Trophoblast cell (in vitro differentiated cells and primary cell): ENCODE results near the gene CACNA1B.

Experiments used
- DNase-seq, 2 donors: peaks; one replicate each; pipeline ENCODE4 v3.0.0-alpha.2; 2016
- H2AFZ ChIP-seq: 2 replicates; pipeline ENCODE4 v1.6.1; 2013; ENCODE audit warnings: low read length, moderate library complexity, mild to moderate bottlenecking; ENCODE audit not compliant: insufficient read depth, poor library complexity
- H2AK5ac ChIP-seq: 2 replicates; pipeline ENCODE4 v1.6.1; 2013; ENCODE audit warnings: mild to moderate bottlenecking, low read length
- H2BK120ac ChIP-seq: 2 replicates; pipeline ENCODE4 v1.6.1; 2013; ENCODE audit warnings: low read length, mild to moderate bottlenecking, moderate library complexity; ENCODE audit not compliant: insufficient read depth, poor library complexity
- H2BK12ac ChIP-seq: 2 replicates; pipeline ENCODE4 v1.6.1; 2013; ENCODE audit warnings: mild to moderate bottlenecking, low read length, moderate library complexity
- H2BK5ac ChIP-seq: 2 replicates; pipeline ENCODE4 v1.6.1; 2013; ENCODE audit warnings: low read length, low read depth, moderate library complexity, mild to moderate bottlenecking; ENCODE audit not compliant: poor library complexity
- H3K14ac ChIP-seq: 2 replicates; pipeline ENCODE4 v1.6.1; 2013; ENCODE audit warnings: mild to moderate bottlenecking, low read length
- H3K18ac ChIP-seq: 2 replicates; pipeline ENCODE4 v1.6.1; 2013; ENCODE audit warnings: mild to moderate bottlenecking, low read length
- H3K23ac ChIP-seq: 2 replicates; pipeline ENCODE4 v1.6.1; 2013; ENCODE audit warnings: low read length
- H3K27ac ChIP-seq: 2 replicates; pipeline ENCODE4 v1.5.1; 2013; ENCODE audit warnings: low read depth, mild to moderate bottlenecking, inconsistent platforms, low read length, moderate library complexity
- H3K27me3 ChIP-seq: 2 replicates; pipeline ENCODE4 v1.6.1; 2013; ENCODE audit warnings: inconsistent platforms, mild to moderate bottlenecking, low read length, moderate library complexity; ENCODE audit not compliant: insufficient read depth
- H3K36me3 ChIP-seq, 2 experiments: 1 replicate in 1 of 2; 2 replicates in 1 of 2; pipeline ENCODE4 v1.6.1; 2013; ENCODE audit warnings: low read length in 2 of 2, mild to moderate bottlenecking in 2 of 2, moderate library complexity in 1 of 2; ENCODE audit not compliant: insufficient read depth in 2 of 2, control insufficient read depth in 1 of 2
- H3K4ac ChIP-seq: 2 replicates; pipeline ENCODE4 v1.6.1; 2013; ENCODE audit warnings: low read depth, mild to moderate bottlenecking, low read length, moderate library complexity
- H3K4me1 ChIP-seq, 2 experiments: 1 replicate in 1 of 2; 2 replicates in 1 of 2; pipeline ENCODE4 v1.6.1; 2013; ENCODE audit warnings: low read length in 2 of 2, mild to moderate bottlenecking in 2 of 2, moderate library complexity in 1 of 2; ENCODE audit not compliant: insufficient read depth in 2 of 2, control insufficient read depth in 1 of 2
- H3K4me2 ChIP-seq: 2 replicates; pipeline ENCODE4 v1.6.1; 2013; ENCODE audit warnings: inconsistent platforms, mild to moderate bottlenecking, low read length, moderate library complexity
- H3K4me3 ChIP-seq: 2 replicates; pipeline ENCODE4 v1.5.1; 2013; ENCODE audit warnings: mild to moderate bottlenecking, low read depth, low read length, inconsistent platforms
- H3K79me1 ChIP-seq: one replicate; pipeline ENCODE4 v1.6.1; 2013; ENCODE audit warnings: low read length
- H3K79me2 ChIP-seq: 2 replicates; pipeline ENCODE4 v1.6.1; 2013; ENCODE audit warnings: low read length, mild to moderate bottlenecking; ENCODE audit not compliant: control insufficient read depth, insufficient read depth, poor library complexity
- H3K9ac ChIP-seq: 2 replicates; pipeline ENCODE4 v1.6.1; 2013; ENCODE audit warnings: mild to moderate bottlenecking, low read length
- H3K9me3 ChIP-seq: 2 replicates; pipeline ENCODE4 v1.6.1; 2013; ENCODE audit warnings: low read depth, mild to moderate bottlenecking, control low read depth, inconsistent platforms, low read length; ENCODE audit not compliant: insufficient read depth
- H4K12ac ChIP-seq: 2 replicates; pipeline ENCODE4 v1.6.1; 2013; ENCODE audit warnings: low read depth, mild to moderate bottlenecking, low read length, moderate library complexity
- H4K8ac ChIP-seq: 2 replicates; pipeline ENCODE4 v1.6.1; 2013; ENCODE audit warnings: low read depth, mild to moderate bottlenecking, low read length, moderate library complexity
- H4K91ac ChIP-seq: one replicate; pipeline ENCODE4 v1.6.1; 2013; ENCODE audit warnings: low read depth, mild to moderate bottlenecking, low read length, moderate library complexity
- WGBS: extraction: QIAGEN DNeasy Blood & Tissue Kit; methylation state at CpG from one replicate; pipeline ENCODE4 v1.1.7; 2013; ENCODE audit warnings: missing lambda C conversion rate; ENCODE audit not compliant: insufficient read length, insufficient coverage; ENCODE audit errors: extremely low coverage; 5-methylcytosine and 5-hydroxymethylcytosine counted together

CACNA1B gene

DNA sequence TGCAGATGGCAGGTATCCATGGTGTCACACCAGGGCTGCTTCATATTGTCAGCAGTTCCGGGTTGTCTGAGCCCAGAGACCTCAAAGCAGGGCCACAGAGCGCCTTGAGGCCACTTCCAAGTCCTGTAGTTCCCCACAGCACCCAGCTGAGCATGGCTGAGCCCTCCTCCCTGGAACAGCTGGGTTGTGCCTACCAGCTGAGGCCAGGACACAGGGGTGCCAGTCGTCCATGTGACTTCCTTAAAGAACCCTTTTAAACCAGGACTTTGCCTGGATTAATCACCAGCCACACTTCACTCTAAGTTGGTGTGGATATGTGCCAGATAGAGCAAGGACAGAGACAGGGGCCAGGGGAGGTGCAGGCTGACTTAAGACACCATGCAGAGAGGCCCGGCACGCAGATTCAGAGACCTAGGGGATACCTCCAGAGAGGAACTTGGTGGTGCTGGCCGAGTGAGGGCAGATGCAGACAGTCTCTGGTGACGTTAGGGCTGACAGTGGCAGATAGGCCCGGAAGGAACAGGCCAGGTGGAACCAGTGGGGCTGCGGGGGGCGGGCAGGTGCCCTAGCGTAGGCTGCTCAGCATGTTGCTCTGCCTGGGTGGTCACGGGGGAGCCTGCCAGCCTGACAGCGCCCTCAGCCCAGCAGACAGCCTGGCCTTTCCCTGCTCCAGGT, 142.7 kb downstream of the CACNA1B start:
- no peak overlapping the region for H2AK5ac ChIP-seq
- no peak overlapping the region for H4K12ac ChIP-seq
- H4K91ac ChIP-seq = no peak overlapping the region
- H3K4me3 ChIP-seq = no peak overlapping the region
- H2AFZ ChIP-seq = no peak overlapping the region
- H3K36me3 ChIP-seq = no peaks in the 10 kb centered on the region
- no peak overlapping the region for H3K4me2 ChIP-seq
- H3K27me3 ChIP-seq = peaks cover 24% of the 10 kb centered on the region
- H3K9me3 ChIP-seq = peaks cover 24% of the 10 kb centered on the region
- no peak overlapping the region for H2BK120ac ChIP-seq
- H3K79me1 ChIP-seq = no peaks in the 10 kb centered on the region
- H3K23ac ChIP-seq = no peak overlapping the region
- H3K4ac ChIP-seq = no peak overlapping the region
- no peak overlapping the region for H4K8ac ChIP-seq
- no CpG with 5 or more reads among the region's 13 CpGs for WGBS
- H3K14ac ChIP-seq = no peak overlapping the region
- no peak overlapping the region for H3K9ac ChIP-seq
- no peak overlapping the region for H2BK5ac ChIP-seq
- no peak overlapping the region for H2BK12ac ChIP-seq
- no peaks in the 10 kb centered on the region for H3K79me2 ChIP-seq
- no peak for DNase-seq
- peaks cover 4 to 5% of the 10 kb centered on the region in 2 experiments for H3K4me1 ChIP-seq
- H3K27ac ChIP-seq = no peak overlapping the region
- no peak overlapping the region for H3K18ac ChIP-seq

DNA sequence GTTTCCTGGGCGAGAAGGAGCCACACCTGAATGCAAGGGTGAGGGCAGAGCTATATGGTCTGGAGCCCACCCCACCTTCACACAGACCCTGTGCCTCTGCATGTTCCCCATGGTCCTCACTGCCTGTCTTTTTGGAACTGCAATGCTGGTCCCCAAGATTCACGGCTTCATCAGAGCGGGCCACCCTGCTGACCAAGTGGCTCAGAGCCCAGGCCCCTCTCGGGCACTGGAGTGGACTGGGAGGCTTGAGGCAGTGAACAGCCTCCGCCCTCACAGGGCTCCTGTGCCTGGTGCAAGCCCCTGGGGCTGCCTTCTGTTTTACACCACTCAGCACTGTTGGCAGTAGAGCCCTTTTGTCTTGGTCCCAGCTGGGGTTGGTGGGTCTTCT, 143.2 kb downstream of the CACNA1B start:
- Histone ChIP-seq H4K12ac (no peak overlapping the region), H2AK5ac (no peak overlapping the region), H3K27ac (no peak overlapping the region), H3K9me3 (peaks cover 28% of the 10 kb centered on the region), H2BK12ac (no peak overlapping the region), H3K4me1 (peaks cover 4 to 5% of the 10 kb centered on the region in 2 experiments), H4K8ac (no peak overlapping the region), H3K79me2 (no peaks in the 10 kb centered on the region), H3K79me1 (no peaks in the 10 kb centered on the region), H4K91ac (no peak overlapping the region), H3K36me3 (no peaks in the 10 kb centered on the region), H3K23ac (no peak overlapping the region), H3K9ac (no peak overlapping the region), H3K4ac (no peak overlapping the region), H2AFZ (no peak overlapping the region), H2BK5ac (no peak overlapping the region), H2BK120ac (no peak overlapping the region), H3K4me3 (no peak overlapping the region), H3K14ac (no peak overlapping the region), H3K4me2 (no peak overlapping the region), H3K27me3 (peaks cover 24% of the 10 kb centered on the region), H3K18ac (no peak overlapping the region)
- no CpG with 5 or more reads among the region's 5 CpGs for WGBS
- DNase-seq = no peak

DNA sequence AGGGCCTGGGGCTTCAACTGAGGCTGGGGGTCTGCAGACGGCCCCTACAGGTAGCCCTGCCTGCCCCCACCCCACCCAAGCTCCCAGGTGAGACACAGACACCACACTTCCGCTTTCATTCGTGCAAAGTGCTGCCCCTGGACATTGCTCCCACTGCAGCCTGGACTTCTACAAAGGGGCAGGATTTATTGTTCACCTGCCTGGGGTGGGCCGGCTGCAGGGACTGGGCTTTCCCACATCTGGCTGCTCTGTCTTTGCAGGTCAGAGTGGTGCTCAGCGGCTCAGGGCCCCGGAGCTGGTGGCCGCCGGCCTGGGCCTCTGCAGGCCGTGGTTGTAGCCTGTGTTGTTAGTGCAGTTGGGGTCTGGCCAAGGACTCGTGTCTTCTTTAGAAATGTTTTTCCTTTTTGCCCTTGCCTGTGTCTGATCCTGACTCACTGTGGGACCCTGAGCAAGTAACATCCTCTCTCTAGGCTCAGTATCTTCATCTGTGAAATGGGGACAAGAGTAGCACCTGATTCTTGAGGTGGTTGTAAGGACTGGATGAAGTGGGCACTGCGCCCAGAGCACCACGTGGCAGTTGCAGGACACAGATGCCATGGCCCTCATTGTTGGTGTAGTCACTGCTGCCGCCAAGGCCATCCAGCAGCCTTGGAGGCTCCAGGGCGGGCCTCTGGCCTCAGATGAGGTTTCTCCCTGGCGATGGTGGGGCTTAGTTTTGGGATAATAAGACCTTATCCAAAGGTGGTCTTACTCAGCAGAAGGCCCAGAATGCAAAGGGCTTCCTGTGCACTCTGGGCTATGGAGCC, 143.9 kb downstream of the CACNA1B start:
- Histone ChIP-seq H3K4ac (no peak overlapping the region), H3K36me3 (no peaks in the 10 kb centered on the region), H3K23ac (no peak overlapping the region), H4K91ac (no peak overlapping the region), H2BK12ac (no peak overlapping the region), H3K79me2 (no peaks in the 10 kb centered on the region), H3K4me2 (no peak overlapping the region), H2BK5ac (no peak overlapping the region), H2AFZ (no peak overlapping the region), H2AK5ac (no peak overlapping the region), H3K14ac (no peak overlapping the region), H3K18ac (no peak overlapping the region), H3K4me3 (no peak overlapping the region), H3K27ac (no peak overlapping the region), H3K79me1 (no peaks in the 10 kb centered on the region), H3K4me1 (peaks cover 4 to 5% of the 10 kb centered on the region in 2 experiments), H4K8ac (no peak overlapping the region), H3K9ac (no peak overlapping the region), H3K9me3 (peaks cover 28% of the 10 kb centered on the region), H2BK120ac (no peak overlapping the region), H4K12ac (no peak overlapping the region), H3K27me3 (peaks cover 24% of the 10 kb centered on the region)
- no peak for DNase-seq
- no CpG with 5 or more reads among the region's 15 CpGs for WGBS

DNA sequence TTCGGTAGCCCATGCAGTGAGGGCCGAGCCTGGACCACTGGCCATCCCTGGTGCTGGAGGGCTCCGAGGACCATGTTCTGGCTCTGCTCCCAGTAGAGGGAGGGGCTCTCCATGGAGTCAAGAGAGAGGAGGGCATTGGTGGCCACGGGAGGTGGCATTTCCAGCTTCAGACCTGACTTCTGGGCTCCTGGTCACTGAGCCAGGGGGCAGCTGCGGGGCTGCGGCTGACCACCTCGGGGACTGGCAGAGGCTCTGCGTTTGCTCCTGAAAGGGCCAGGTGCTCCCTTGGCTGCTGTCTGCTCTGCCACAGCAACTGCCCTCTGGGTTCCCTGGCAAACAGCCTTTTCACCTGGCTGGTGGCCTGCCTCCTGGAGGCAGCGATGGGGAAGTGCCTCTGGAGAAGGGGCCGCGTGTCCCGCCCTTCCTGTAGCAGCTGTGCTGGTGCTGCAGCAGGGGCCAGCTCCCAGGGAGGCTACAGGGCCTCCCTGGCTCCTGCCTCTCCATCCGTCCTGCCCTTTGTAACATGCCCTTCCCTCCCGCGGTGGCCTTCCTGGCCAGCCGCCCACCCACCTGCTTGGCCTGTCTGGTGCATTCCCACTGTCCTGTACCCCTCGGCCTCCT, 144.6 kb downstream of the CACNA1B start:
- Histone ChIP-seq H4K91ac (no peak overlapping the region), H4K8ac (no peak overlapping the region), H3K79me2 (no peaks in the 10 kb centered on the region), H3K4me1 (peaks cover 4 to 5% of the 10 kb centered on the region in 2 experiments), H3K4me3 (peak overlapping the region; percentile 20), H3K9me3 (peaks cover 28% of the 10 kb centered on the region), H3K27me3 (peaks cover 24% of the 10 kb centered on the region), H3K23ac (no peak overlapping the region), H2BK12ac (no peak overlapping the region), H3K4ac (no peak overlapping the region), H3K14ac (no peak overlapping the region), H2BK120ac (no peak overlapping the region), H3K9ac (no peak overlapping the region), H3K18ac (no peak overlapping the region), H3K79me1 (no peaks in the 10 kb centered on the region), H3K36me3 (no peaks in the 10 kb centered on the region), H3K4me2 (no peak overlapping the region), H4K12ac (no peak overlapping the region), H2AK5ac (no peak overlapping the region), H3K27ac (no peak overlapping the region), H2AFZ (no peak overlapping the region), H2BK5ac (no peak overlapping the region)
- WGBS = no CpG with 5 or more reads among the region's 17 CpGs
- DNase-seq = no peak
